HFFc6 (cell line): ENCODE results near the gene SLC16A11. TPM values are rescaled to one million over a fixed set of nuclear protein-coding genes. Genes with fewer than 3 reads are reported as not detected.

ENCODE experiments used
- DNase-seq: peaks from one replicate; pipeline ENCODE4 v3.0.0-alpha.2; 2018
- H3K27ac Mint-ChIP-seq: 2 replicates; pipeline ENCODE4 v1.8.0; 2020; ENCODE audit warnings: mild to moderate bottlenecking, mixed read lengths
- H3K27me3 Mint-ChIP-seq: 2 replicates; pipeline ENCODE4 v1.8.0; 2021; ENCODE audit warnings: mild to moderate bottlenecking, moderate library complexity, mixed read lengths; ENCODE audit not compliant: insufficient read depth
- H3K36me3 Mint-ChIP-seq: 2 replicates; pipeline ENCODE4 v1.8.0; 2021; ENCODE audit warnings: low read depth, mixed read lengths
- H3K4me1 Mint-ChIP-seq: 2 replicates; pipeline ENCODE4 v1.8.0; 2020; ENCODE audit warnings: low read depth, mixed read lengths
- H3K4me3 Mint-ChIP-seq: 2 replicates; pipeline ENCODE4 v1.8.0; 2020; ENCODE audit warnings: mild to moderate bottlenecking, moderate library complexity, mixed read lengths
- H3K9me3 Mint-ChIP-seq: 2 replicates; pipeline ENCODE4 v1.8.0; 2020; ENCODE audit warnings: mild to moderate bottlenecking, mixed read lengths
- total RNA-seq, 6 experiments: library from RNA; stranded (reverse); fragmentation: NEBNext Ultra II Directional; extraction: Animal tissue kit (Norgen Biotek cat#: 25700); gene quantifications; 2 replicates in 1 of 6; 3 replicates in 5 of 6; pipeline ENCODE4 v1.2.3, GENCODE V29; 2021
- TF ChIP-seq, protein P1 (sequence below): fragments of 200-600 bp; sonication (generic); IDR thresholded peaks from 2 replicates; pipeline ENCODE4 v1.5.0; 2021; ENCODE audit warnings: antibody characterized with exemption, mild to moderate bottlenecking

The SLC16A11 gene
- total RNA-seq, 6 experiments from 2014 or later: not detected

- TF ChIP-seq, protein P1, sequence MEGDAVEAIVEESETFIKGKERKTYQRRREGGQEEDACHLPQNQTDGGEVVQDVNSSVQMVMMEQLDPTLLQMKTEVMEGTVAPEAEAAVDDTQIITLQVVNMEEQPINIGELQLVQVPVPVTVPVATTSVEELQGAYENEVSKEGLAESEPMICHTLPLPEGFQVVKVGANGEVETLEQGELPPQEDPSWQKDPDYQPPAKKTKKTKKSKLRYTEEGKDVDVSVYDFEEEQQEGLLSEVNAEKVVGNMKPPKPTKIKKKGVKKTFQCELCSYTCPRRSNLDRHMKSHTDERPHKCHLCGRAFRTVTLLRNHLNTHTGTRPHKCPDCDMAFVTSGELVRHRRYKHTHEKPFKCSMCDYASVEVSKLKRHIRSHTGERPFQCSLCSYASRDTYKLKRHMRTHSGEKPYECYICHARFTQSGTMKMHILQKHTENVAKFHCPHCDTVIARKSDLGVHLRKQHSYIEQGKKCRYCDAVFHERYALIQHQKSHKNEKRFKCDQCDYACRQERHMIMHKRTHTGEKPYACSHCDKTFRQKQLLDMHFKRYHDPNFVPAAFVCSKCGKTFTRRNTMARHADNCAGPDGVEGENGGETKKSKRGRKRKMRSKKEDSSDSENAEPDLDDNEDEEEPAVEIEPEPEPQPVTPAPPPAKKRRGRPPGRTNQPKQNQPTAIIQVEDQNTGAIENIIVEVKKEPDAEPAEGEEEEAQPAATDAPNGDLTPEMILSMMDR: no peak
- Mint-ChIP-seq H3K4me3 (no peak overlapping the region), H3K36me3 (no peaks in the 10 kb centered on the region; the same call in 1 of the 2 replicates), H3K4me1 (peaks cover 6% of the 10 kb centered on the region; the same call in 1 of the 2 replicates), H3K9me3 (no peaks in the 10 kb centered on the region), H3K27ac (no peak overlapping the region), H3K27me3 (peaks cover 24% of the 10 kb centered on the region)
- no peak for DNase-seq
Measured at GRCh38 chr17:7081341-7082062, 37.6 kb upstream of the SLC16A11 start.

DNA sequence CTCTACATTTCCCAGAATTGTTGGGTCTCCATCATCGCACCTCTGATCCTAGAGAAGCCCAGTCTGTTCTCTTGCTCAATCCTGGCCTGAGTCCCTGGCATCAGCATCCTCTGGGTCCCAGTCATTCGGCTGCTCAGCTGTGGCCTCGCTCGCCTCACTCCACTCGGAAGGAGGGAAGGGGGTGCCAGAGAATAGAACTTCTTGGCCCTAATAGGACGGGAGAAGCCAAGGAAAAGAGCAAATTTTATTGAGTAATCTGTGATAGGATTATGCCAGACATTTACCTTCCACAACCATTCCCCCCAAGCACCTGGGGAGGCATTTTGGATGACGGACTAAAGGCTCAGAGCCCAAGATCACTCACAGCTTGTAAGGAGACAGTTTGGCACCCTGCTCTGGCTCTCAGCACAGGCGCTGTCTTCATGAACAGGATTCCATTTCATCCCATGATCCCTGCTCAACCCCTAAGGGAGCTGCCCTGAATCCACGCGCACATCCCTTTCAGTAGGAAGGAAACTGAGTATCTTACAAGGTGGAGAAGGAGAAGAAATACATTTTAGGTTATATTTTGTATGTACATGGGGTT is 36.7 kb upstream of the SLC16A11 start:
- Mint-ChIP-seq H3K27me3 (peaks cover 24% of the 10 kb centered on the region), H3K4me1 (peaks cover 6% of the 10 kb centered on the region; the same call in 1 of the 2 replicates), H3K27ac (no peak overlapping the region), H3K36me3 (no peaks in the 10 kb centered on the region; the same call in 1 of the 2 replicates), H3K9me3 (no peaks in the 10 kb centered on the region), H3K4me3 (no peak overlapping the region)
- DNase-seq: no peak
- TF ChIP-seq, protein P1: no peak

DNA sequence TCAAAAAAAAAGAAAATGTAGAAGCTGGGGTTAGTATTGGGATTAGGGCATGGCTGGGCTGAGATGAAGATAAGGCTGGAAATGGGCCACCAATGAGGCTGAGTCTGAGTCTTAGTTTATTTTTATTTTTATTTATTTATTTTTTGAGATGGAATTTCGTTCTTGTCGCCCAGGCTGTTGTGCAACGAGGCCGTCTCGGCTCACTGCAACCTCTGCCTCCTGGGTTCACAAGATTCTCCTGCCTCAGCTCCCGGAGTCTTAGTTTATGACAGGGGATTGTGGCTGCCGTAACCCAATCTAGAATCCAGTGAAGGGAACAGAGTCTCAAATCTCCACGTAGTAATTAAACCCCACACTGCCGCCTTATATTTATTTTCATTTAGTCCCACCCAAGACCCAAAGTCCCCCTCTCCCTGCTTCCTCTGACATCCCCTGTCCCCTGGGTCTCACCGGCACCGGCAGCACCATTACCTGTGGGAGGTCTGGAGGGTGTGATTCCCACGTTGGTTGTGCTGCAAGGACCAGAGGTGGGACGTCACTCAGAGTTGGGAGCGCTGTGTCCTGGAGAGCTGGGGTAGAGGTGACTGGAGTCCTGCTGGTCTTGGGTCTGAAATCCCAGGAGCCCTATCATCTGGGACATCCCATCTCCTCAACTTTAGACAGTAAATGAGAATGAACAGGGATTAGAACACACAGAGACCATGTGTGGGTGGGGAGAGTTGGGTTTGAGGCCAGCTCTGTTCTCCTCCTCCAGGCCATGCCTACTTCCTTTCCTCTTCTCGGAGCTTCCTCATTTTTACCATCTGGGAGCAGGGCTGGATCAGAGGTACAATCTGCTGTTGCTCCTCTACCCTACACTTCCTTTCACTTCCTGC is 35.9 kb upstream of the SLC16A11 start, which contains the start of gene CLEC10A:
Gene CLEC10A, minus strand, starts transcription at position 671 of the 875 bp plus-strand sequence. CDS start 1,439 bp downstream, outside the sequence.
- TF ChIP-seq, protein P1: no peak
- no peaks in the 10 kb centered on the region; the same call in 1 of the 2 replicates for H3K36me3 Mint-ChIP-seq
- no peak within 1 kb of the TSS for H3K27ac Mint-ChIP-seq
- H3K9me3 Mint-ChIP-seq: no peaks in the 10 kb centered on the region
- peaks cover 6% of the 10 kb centered on the region; the same call in 1 of the 2 replicates for H3K4me1 Mint-ChIP-seq
- DNase-seq: no peak
- peaks cover 24% of the 10 kb centered on the region for H3K27me3 Mint-ChIP-seq
- H3K4me3 Mint-ChIP-seq: no peak within 1 kb of the TSS

GRCh38 chr17:7078711-7079110 is 34.8 kb upstream of the SLC16A11 start:
- Mint-ChIP-seq H3K9me3 (no peaks in the 10 kb centered on the region), H3K4me3 (no peak overlapping the region), H3K36me3 (no peaks in the 10 kb centered on the region; the same call in 1 of the 2 replicates), H3K27me3 (peaks cover 24% of the 10 kb centered on the region), H3K4me1 (peaks cover 5% of the 10 kb centered on the region; the same call in 1 of the 2 replicates), H3K27ac (no peak overlapping the region)
- TF ChIP-seq, protein P1: no peak
- no peak for DNase-seq

GRCh38 chr17:7077911-7078546 is 34.1 kb upstream of the SLC16A11 start:
- Mint-ChIP-seq H3K27ac (no peak overlapping the region), H3K4me3 (no peak overlapping the region), H3K4me1 (no peaks in the 10 kb centered on the region), H3K27me3 (peaks cover 27% of the 10 kb centered on the region), H3K36me3 (no peaks in the 10 kb centered on the region; the same call in 1 of the 2 replicates), H3K9me3 (no peaks in the 10 kb centered on the region)
- DNase-seq: no peak
- TF ChIP-seq, protein P1: no peak
